HTR-8/SVneo (cell line): ENCODE data around the gene TRAF7.
"Not testable (repeated sequence)": the region's sequence is repeated elsewhere in the genome, so short reads cannot be mapped to it uniquely, and the experiment has no call there.

Experiments
- DNase-seq: peaks from one replicate; pipeline ENCODE4 v3.0.0; 2011; ENCODE audit warnings: low spot score, mixed read lengths; ENCODE audit not compliant: insufficient read length
- FAIRE-seq: peaks from 2 replicates; lab custom pipeline; 2011; peaks lifted over from hg19 to GRCh38; lab: Jason Lieb, UNC

TRAF7 gene

DNA sequence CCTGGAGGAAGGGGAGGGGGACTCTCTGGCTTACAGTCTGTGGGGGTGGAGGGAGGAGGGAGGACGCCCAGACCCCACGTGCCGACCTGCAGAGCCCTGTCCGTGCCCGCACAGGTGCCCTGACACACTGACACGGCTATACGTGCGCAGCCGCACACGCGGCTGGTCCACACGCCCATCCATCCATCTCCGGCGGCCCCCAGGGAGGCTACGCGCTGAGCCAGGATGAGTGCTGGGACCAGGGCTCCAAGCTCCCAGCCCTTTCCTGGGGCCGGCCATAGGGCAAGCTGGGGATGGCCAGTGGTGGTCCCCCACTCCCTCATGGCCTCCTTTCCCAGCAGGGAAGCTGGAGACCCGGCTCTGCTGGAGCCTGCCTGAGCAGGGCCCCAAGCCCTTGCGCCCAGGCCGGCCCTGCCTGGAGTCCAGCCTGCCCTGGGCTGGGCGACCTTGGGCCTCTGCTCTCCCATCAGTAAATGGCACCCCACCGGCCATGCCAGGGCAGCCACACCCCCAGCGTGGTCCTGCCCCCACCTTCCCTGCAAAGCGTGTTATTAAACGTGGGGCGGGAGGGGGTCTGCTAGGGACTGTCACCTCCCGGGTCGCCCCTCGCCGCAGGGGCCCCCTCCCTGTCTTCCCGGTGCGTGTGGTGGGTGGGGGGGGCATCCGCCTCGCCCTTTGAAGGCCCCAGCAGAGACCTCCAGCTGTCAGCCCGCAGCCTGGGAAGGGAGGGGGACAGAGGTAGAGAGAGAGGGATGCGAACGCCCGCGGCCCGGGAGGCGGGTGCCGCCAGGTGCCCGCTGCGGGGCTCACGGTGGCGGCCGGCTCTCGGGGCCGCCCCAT is 40.0 kb downstream of the TRAF7 start:
- FAIRE-seq (no peak), DNase-seq (no peak)

DNA sequence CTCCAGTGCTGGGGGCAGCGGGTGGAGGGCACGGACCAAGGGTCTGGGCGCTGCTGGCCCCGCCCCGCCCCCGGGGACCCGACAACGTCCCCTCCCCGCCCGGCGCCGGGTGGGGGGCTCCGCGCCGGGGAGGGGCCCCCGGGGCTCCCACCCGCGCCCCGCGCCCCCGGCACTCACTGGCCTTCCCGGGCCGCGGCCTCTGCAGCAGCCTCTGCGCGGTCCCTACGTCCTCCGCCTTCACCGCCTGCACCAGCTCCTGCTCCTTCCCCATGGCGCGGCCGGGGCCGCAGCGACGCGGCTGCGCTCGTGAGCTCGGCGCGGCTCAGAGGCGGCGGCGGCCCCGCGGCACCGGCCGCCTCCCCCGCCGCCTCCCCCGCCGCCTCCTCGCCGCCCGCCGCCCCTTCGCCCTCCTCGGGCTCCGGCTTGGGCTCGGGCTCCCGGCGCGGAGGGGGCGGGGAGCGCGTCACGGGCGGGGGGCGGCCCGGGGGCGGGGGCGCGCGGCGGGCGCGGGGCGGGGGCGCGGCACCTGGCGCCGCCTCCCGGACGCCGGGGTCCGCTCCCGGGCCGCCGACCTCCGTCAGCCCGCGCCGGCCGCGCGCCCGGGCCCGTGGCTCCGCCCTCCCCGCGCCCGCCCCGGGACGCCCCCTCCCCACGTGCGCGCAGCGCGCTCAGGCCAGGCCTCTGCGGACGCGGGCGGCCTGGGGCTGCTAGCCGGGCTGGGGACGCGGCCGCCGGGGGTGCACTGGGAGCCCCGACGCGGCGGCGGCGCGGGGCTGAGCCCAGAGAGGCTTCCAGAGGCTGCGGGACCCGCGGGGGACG is 40.8 kb downstream of the TRAF7 start, which contains the start of gene CASKIN1:
TSS of gene CASKIN1 (minus strand) at position 444 of the 819 bp plus-strand sequence. CDS start at position 271, 173 bp downstream.
- no peak for DNase-seq
- no peak for FAIRE-seq

- DNase-seq (no peak), FAIRE-seq (no peak)
These were observed 41.5 kb downstream of the TRAF7 start for GRCh38 chr16:2196981-2197511.

DNA sequence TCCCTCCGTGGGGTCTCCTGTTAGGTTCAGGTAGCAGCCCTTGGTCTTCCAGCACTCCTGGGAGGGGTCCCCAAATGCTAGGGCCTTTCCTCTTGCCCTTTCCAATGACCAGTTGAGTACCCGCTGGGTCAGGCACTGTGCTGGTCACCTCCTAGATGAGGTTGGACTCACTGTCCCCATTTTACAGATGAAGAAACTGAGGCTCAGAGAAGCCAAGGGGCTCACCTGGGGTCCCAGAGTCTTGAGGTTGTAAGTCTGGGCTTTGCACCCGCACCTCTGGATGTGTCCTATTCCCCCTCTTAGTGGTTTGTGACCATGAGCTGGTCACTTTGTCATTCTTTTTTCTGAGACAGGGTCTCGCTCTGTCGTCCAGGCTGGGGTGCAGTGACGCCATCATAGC is 42.2 kb downstream of the TRAF7 start:
- FAIRE-seq (no peak), DNase-seq (no peak)

GRCh38 chr16:2198283-2198682 is 42.7 kb downstream of the TRAF7 start:
- no peak for DNase-seq
- no peak for FAIRE-seq

GRCh38 chr16:2199095-2199494 is 43.5 kb downstream of the TRAF7 start:
- FAIRE-seq (no peak), DNase-seq (no peak)

DNA sequence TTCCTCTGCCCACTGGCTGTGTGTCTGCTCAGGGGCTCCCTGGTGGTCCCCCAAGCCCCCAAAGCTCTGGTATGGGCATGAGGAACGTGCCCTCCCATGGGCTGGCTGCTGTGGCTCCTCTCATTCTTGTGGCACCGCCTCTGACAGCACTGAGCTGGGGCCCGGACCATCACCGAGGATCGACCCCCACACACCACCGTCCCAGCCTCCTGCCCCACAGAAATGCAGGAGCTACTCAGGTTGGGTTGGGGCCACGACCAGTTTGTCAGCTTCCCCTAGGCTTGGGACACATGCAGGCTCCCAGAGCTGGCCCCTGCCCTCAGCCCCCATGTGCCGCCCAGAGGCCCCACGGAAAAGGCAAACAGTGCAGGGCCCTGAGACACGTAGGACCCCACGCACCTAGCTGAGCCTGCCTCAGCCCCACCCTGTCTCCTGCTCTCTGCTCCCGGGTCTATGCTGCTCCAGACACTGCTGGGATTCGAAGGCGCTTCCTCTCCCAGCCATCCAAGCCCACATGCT is 44.1 kb downstream of the TRAF7 start:
- FAIRE-seq (no peak), DNase-seq (no peak)

DNA sequence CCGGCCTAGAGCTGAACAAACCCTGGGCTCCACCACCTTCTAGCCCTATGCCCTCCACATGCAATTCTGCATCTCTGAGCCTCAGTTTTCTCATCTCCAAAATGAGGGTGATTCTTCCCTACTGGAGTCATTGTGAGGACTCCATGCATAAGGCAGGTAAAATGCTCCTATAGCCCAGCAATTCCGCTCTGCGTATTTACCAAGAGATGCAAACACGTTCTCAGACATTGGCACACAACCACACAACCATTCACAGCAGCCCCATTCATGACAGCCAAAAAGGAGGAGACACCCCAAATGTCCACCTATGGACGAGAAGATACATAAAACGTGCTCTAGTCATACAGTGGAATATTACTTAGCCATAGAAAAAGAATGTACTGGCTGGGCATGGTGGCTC is 44.7 kb downstream of the TRAF7 start:
- FAIRE-seq, result no peak
- no peak for DNase-seq

DNA sequence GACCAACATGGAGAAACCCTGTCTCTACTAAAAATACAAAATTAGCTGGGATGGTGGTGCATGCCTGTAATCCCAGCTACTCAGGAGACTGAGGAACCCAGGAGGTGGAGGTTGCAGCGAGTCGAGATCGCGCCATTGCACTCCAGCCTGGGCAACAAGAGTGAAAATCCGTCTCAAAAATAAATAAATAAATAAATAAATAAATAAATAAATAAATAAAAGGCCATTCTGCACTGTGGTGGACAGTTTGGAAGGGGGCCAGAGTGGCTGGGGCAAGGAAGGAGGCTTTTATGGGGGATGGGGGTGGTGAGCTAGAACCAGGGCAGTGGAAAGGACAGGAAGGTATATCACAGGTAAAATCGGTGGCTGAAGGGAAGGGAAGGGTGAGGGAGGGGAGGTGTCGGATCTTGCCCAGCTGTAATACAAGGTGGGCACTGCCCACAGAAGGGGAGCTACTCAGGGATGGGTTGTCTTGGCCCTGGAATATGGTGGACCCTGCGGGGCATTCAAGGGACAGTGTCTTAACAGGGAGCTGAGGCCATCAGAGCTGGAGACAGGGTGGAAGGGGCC is 47.6 kb downstream of the TRAF7 start:
- FAIRE-seq, result not testable (repeated sequence)

DNA sequence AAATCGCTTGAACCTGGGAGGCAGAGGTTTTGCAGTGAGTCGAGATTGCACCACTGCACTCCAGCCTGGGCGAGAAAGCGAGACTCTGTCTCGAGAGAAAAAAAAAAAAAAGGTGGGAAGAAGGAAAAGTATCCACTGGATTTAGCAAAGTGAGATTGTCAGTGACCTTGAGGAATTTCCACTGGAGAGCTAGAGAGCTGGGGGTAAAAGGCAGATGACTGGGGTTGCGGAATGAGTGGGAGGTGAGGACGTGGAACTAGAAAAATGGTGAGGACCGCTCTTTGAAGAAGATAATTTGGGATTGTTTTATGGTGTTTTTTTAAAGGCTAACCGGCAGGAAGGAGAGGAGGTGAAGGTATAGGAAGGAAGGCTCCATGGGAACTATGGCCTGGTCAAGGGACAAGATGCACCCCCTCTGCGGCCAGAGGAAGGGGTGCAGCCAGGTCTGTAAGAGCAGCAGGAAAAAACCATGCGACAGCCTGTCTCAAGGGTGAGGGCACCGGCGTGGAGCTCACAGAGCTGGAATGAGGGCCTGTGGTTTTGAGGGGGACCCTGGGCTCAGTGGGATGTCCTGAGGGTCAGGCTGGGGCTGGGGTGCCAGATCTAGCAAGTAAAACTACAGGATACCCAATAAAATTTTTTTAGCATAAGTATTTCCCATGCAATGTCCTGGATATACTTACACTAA is 49.0 kb downstream of the TRAF7 start:
- no peak for FAIRE-seq
- no peak for DNase-seq

More for the DNA sequence above, 47.6 kb downstream of the TRAF7 start:
- not testable (repeated sequence) for DNase-seq

- FAIRE-seq, result peak; percentile 84
- DNase-seq, result peak; percentile 95
These were observed 49.8 kb downstream of the TRAF7 start, which contains the start of gene MLST8 for GRCh38 chr16:2205104-2205966. TSS of gene MLST8 (plus strand) at chr16:2205454. CDS start at chr16:2206086, 632 bp downstream.

DNA sequence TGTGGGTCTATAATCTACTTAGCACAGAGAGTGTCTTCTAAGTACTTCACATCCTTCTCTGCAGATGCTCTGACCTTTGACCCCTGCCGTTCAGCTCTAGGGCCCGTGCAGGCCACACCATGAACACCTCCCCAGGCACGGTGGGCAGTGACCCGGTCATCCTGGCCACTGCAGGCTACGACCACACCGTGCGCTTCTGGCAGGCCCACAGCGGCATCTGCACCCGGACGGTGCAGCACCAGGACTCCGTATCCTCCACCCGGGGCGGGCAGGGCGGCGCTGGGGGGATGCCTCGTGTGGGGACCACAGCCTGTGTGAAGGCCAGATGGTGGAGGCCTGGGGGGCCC is 50.4 kb downstream of the TRAF7 start:
- DNase-seq (no peak), FAIRE-seq (peak; percentile 23)

DNA sequence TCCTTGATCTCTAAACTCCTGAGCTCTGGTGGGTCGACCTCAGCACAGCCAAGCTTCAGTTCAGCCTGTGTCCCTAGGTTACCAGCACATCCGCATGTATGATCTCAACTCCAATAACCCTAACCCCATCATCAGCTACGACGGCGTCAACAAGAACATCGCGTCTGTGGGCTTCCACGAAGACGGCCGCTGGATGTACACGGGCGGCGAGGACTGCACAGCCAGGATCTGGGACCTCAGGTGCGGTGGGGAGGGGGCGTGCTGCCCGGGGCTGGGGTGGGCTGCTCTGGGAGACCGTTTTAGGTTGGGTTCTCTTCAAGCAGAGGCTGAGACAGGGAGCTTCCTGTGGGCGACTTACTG is 50.8 kb downstream of the TRAF7 start:
- DNase-seq, result no peak

GRCh38 chr16:2206780-2207433 is 51.3 kb downstream of the TRAF7 start:
- no peak for FAIRE-seq

More for the DNA sequence above, 50.8 kb downstream of the TRAF7 start:
- peak; percentile 16 for FAIRE-seq

GRCh38 chr16:2207872-2208271 is 52.3 kb downstream of the TRAF7 start:
- no peak for DNase-seq
- no peak for FAIRE-seq

More at GRCh38 chr16:2206780-2207433, 51.3 kb downstream of the TRAF7 start:
- no peak for DNase-seq

DNA sequence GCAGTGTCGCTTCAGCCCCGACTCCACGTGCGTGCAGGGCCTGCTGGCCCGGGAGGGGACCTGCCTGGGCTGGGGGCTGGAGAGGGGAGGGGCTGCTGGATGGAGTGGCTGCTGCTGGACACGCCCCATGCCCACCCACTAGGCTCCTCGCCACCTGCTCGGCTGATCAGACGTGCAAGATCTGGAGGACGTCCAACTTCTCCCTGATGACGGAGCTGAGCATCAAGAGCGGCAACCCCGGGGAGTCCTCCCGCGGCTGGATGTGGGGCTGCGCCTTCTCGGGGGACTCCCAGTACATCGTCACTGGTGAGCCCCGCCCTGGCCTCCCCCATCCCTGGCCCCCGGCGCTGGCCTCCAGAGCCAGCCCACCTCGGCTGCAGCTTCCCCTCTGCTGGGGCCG is 52.7 kb downstream of the TRAF7 start:
- DNase-seq (no peak), FAIRE-seq (no peak)

DNA sequence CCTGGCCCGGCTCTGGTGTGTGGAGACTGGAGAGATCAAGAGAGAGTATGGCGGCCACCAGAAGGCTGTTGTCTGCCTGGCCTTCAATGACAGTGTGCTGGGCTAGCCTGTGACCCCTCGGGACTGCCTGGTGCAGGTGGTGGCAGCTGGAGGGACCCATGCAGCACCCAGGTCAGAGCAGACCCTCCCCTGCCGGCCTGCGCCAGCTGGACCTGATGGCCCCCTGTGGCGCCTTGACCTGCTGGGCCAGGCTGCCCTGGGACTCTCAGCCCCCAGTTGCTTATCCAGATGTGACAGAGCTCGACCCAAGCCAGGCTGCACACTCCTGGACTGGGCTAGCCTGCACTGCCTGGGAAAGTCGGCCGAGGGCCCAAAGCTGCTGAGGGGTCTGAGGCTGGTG is 53.2 kb downstream of the TRAF7 start:
- FAIRE-seq (no peak), DNase-seq (no peak)

DNA sequence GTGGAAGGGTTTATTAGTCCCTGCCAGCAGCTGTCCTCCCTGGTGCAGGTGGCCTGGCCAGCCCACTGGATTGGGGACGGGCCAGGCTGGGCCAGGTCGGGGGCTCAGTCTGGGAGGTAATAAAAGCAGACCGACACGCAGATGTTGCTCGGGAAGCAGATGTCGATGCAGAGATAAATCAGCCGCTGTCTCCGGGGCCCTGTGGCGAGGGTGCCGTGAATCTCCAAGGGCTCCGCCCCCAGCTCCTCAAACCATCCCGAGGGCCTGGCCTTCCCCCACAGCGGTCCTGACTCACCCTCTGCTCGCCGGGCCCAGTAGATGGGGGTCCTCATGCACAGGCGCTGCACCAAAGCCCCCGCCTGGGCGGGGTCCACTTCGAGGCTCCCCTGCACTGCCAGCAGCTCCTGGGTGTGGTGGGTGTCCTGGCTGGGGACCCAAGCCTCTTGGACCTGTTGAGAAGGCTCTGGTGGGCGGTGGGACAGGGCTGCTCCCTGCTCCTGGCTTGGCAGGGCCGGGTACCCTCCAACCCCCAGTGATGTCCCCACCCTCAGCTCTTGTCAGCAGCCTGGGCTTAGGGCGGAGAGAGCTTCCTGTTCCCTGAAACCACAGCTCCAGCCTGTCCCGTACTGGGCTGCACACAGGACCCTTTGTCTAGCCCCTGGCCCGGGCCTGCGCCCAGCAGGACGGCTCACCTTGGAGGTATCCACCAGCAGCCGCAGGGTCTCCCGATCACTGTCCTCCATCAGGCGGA is 53.9 kb downstream of the TRAF7 start:
- FAIRE-seq (no peak), DNase-seq (no peak)
